Liver (tissue), 9 donors: ENCODE measurements around the gene CCDC80. TPM values are rescaled to one million over a fixed set of nuclear protein-coding genes. Genes with fewer than 3 reads are reported as not detected.

Experiments
- DNase-seq: peaks from one replicate; pipeline ENCODE4 v3.0.0-alpha.2; 2017; ENCODE audit warnings: low spot score
- H3K27ac ChIP-seq, 2 donors: one replicate each; pipeline ENCODE4 v1.7.0; 2013; ENCODE audit warnings: inconsistent platforms in 2 of 2, low read length in 2 of 2, control low read depth in 1 of 2, low read depth in 1 of 2, mild to moderate bottlenecking in 1 of 2
- H3K27me3 ChIP-seq, 4 donors: one replicate each; pipeline versions ENCODE4 v1.6.1 to v1.7.0; 2013; ENCODE audit warnings: low read length in 3 of 4, inconsistent platforms in 1 of 4, mild to moderate bottlenecking in 1 of 4, moderate library complexity in 1 of 4; ENCODE audit not compliant: control insufficient read depth in 4 of 4, insufficient read depth in 4 of 4
- H3K36me3 ChIP-seq, 4 donors: one replicate each; pipeline versions ENCODE4 v1.6.1 to v1.7.0; 2013; ENCODE audit warnings: low read length in 3 of 4, mild to moderate bottlenecking in 3 of 4, low read depth in 1 of 4, moderate library complexity in 1 of 4; ENCODE audit not compliant: control insufficient read depth in 4 of 4, insufficient read depth in 3 of 4
- H3K4me1 ChIP-seq, 4 donors: one replicate each; pipeline versions ENCODE4 v1.6.1 to v1.7.0; 2013; ENCODE audit warnings: low read length in 3 of 4, mild to moderate bottlenecking in 3 of 4, moderate library complexity in 1 of 4; ENCODE audit not compliant: control insufficient read depth in 4 of 4, insufficient read depth in 4 of 4
- H3K4me3 ChIP-seq, 3 donors: one replicate each; pipeline versions ENCODE4 v1.6.1 to v1.7.0; 2013; ENCODE audit warnings: low read length in 3 of 3, control low read depth in 1 of 3, low read depth in 1 of 3, mild to moderate bottlenecking in 1 of 3
- H3K9ac ChIP-seq, 2 donors: one replicate each; pipeline ENCODE4 v1.7.0; 2013; ENCODE audit warnings: low read length in 2 of 2, mild to moderate bottlenecking in 2 of 2, moderate library complexity in 2 of 2, control low read depth in 1 of 2, low read depth in 1 of 2
- H3K9me3 ChIP-seq, 4 donors: one replicate each; pipeline versions ENCODE4 v1.6.1 to v1.7.0; 2013; ENCODE audit warnings: low read length in 3 of 4; ENCODE audit not compliant: control insufficient read depth in 4 of 4
- FOXA1 ChIP-seq: IDR thresholded peaks from 2 replicates; pipeline ENCODE4 v1.6.1; 2016; ENCODE audit warnings: antibody characterized with exemption
- FOXA2 ChIP-seq: IDR thresholded peaks from 2 replicates; pipeline ENCODE4 v1.6.1; 2016; ENCODE audit warnings: antibody characterized with exemption
- GABPA ChIP-seq, 2 donors: IDR thresholded peaks in 1 of 2; conservative IDR thresholded peaks in 1 of 2; 2 replicates each; pipeline ENCODE4 v1.6.1; 2016; ENCODE audit warnings: antibody characterized with exemption in 2 of 2, mild to moderate bottlenecking in 1 of 2, moderate library complexity in 1 of 2
- HNF4A ChIP-seq, 2 donors: conservative IDR thresholded peaks; 2 replicates each; pipeline ENCODE4 v1.6.1; 2016; ENCODE audit warnings: antibody characterized with exemption in 2 of 2, mild to moderate bottlenecking in 2 of 2
- HNF4G ChIP-seq: IDR thresholded peaks from 2 replicates; pipeline ENCODE4 v1.6.1; 2016; ENCODE audit warnings: antibody characterized with exemption
- JUND ChIP-seq, 2 donors: IDR thresholded peaks; 2 replicates each; pipeline ENCODE4 v1.6.1; 2016; ENCODE audit warnings: antibody characterized with exemption in 2 of 2
- NR2F2 ChIP-seq: IDR thresholded peaks from 2 replicates; pipeline ENCODE4 v1.6.1; 2016; ENCODE audit warnings: antibody characterized with exemption
- RAD21 ChIP-seq, 2 donors: IDR thresholded peaks; 2 replicates each; pipeline ENCODE4 v1.6.1; 2016; ENCODE audit warnings: antibody characterized with exemption in 2 of 2, mild to moderate bottlenecking in 2 of 2
- RXRA ChIP-seq, 2 donors: IDR thresholded peaks; 2 replicates each; pipeline ENCODE4 v1.6.1; 2017 to 2018; ENCODE audit warnings: antibody characterized with exemption in 2 of 2, mild to moderate bottlenecking in 1 of 2
- SP1 ChIP-seq: IDR thresholded peaks from 2 replicates; pipeline ENCODE4 v1.6.1; 2018; ENCODE audit warnings: antibody characterized with exemption, mild to moderate bottlenecking
- TAF1 ChIP-seq: conservative IDR thresholded peaks from 2 replicates; pipeline ENCODE4 v1.6.1; 2016; ENCODE audit warnings: antibody characterized with exemption, mild to moderate bottlenecking
- YY1 ChIP-seq: IDR thresholded peaks from 2 replicates; pipeline ENCODE4 v1.6.1; 2016; ENCODE audit warnings: antibody characterized with exemption, mild to moderate bottlenecking
- WGBS: extraction: QIAGEN DNeasy Blood & Tissue Kit; methylation state at CpG from one replicate; pipeline ENCODE4 v1.1.7; 2013; 5-methylcytosine and 5-hydroxymethylcytosine counted together
- polyA plus RNA-seq, 2 donors: library from polyadenylated mRNA; stranded (reverse) in 1 of 2; unstranded in 1 of 2; fragments of 200-250 nt in 1 of 2; fragments of >200 nt in 1 of 2; fragmentation: Nextera tagmentation in 1 of 2; extraction: Ambion mirVana in 1 of 2; gene quantifications; one replicate each; pipeline versions ENCODE4 v1.2.1 to v1.2.3, GENCODE V29; 2013 to 2015
- total RNA-seq, 2 donors: library from RNA; depleted of rRNA; stranded (reverse); fragments of >200 nt; gene quantifications; one replicate each; pipeline ENCODE4 v1.2.3, GENCODE V29; 2014
- TF ChIP-seq, protein P1 (sequence below): IDR thresholded peaks from 2 replicates; pipeline ENCODE4 v1.6.1; 2016; ENCODE audit warnings: antibody characterized with exemption
- TF ChIP-seq, protein P2 (sequence below): IDR thresholded peaks from 2 replicates; pipeline ENCODE4 v1.6.1; 2016; ENCODE audit warnings: antibody characterized with exemption, mild to moderate bottlenecking
- TF ChIP-seq, protein P3 (sequence below): fragments of 150-350 bp; IDR thresholded peaks from 2 replicates; pipeline ENCODE4 v1.5.1; 2017; ENCODE audit warnings: improper control_type of control experiment, low read depth, low read length; ENCODE audit not compliant: missing input control
- TF ChIP-seq, protein P4 (sequence below): IDR thresholded peaks from 2 replicates; pipeline ENCODE4 v1.6.1; 2016; ENCODE audit warnings: antibody characterized with exemption
- donor health status: healthy.
- donor health status: healthy.
- donor health status: healthy.
- donor health status: healthy.
- donor health status: healthy.

CCDC80 gene
- total and polyA plus RNA-seq, 4 donors = 0.17 to 2.1 (median 1.1) TPM

DNA sequence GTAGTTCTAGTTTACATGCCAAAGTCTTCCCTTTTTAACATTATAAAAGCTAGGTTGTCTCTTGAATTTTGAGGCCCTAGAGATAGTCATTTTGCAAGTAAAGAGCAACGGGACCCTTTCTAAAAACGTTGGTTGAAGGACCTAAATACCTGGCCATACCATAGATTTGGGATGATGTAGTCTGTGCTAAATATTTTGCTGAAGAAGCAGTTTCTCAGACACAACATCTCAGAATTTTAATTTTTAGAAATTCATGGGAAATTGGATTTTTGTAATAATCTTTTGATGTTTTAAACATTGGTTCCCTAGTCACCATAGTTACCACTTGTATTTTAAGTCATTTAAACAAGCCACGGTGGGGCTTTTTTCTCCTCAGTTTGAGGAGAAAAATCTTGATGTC lies 57.8 kb downstream of the CCDC80 start:
- H3K27ac ChIP-seq = no peak overlapping the region
- no peak for DNase-seq
- H3K9ac ChIP-seq = no peak overlapping the region
- H3K9me3 ChIP-seq = no peaks in the 10 kb centered on the region
- 82% methylated on average over 3 of the region's 3 CpGs for WGBS
- no peak overlapping the region for H3K4me3 ChIP-seq
- peaks cover 4 to 32% (median 27%) of the 10 kb centered on the region in 4 donors for H3K36me3 ChIP-seq
- no peaks in the 10 kb centered on the region for H3K27me3 ChIP-seq
- no peaks in the 10 kb centered on the region for H3K4me1 ChIP-seq
- TF ChIP-seq RXRA (IDR thresholded peaks at IDR 0.05) (no peak), RAD21 (IDR thresholded peaks at IDR 0.05) (no peak), NR2F2 (no peak), HNF4G (no peak), TAF1 (no peak), FOXA2 (no peak)
- TF ChIP-seq, protein P1, sequence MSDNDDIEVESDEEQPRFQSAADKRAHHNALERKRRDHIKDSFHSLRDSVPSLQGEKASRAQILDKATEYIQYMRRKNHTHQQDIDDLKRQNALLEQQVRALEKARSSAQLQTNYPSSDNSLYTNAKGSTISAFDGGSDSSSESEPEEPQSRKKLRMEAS = no peak

DNA sequence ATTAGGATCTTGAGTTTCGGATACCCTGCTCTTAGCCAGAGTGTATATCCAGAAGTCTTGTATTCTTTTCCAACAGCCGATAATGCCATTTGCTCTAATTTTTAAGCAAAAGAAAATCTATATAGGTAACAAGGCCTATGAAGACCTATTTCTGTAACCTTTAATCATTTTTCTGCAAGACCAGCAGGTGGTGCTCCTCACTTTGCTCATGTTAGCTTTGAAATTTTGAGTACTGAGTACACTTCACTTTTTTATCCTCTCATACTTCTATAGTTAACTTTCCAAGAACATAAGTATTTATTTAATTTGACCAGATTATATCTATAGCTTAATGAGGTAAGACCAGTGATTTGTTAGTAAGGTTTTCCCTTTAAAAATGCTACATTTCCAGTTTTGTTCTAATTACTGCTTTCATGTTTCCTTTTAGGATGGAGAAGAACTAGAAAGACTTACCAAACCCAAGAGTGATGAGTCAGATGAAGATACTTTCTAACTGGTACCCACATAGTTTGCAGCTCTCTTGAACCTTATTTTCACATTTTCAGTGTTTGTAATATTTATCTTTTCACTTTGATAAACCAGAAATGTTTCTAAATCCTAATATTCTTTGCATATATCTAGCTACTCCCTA lies 58.6 kb downstream of the CCDC80 start:
- Histone ChIP-seq H3K9me3 (no peaks in the 10 kb centered on the region), H3K4me1 (no peaks in the 10 kb centered on the region), H3K4me3 (no peak overlapping the region), H3K27ac (no peak overlapping the region), H3K9ac (no peak overlapping the region), H3K27me3 (no peaks in the 10 kb centered on the region), H3K36me3 (peaks cover 4 to 32% (median 29%) of the 10 kb centered on the region in 4 donors)
- WGBS = 89% methylated on average over 2 of the region's 2 CpGs
- no peak for DNase-seq
- TF ChIP-seq HNF4A (conservative IDR thresholded peaks at IDR 0.05) (no peak), FOXA1 (no peak), RAD21 (IDR thresholded peaks at IDR 0.05) (peak; percentile 72 to 77), JUND (IDR thresholded peaks at IDR 0.05) (no peak), SP1 (no peak), RXRA (IDR thresholded peaks at IDR 0.05) (no peak), NR2F2 (no peak)
- TF ChIP-seq, protein P2, sequence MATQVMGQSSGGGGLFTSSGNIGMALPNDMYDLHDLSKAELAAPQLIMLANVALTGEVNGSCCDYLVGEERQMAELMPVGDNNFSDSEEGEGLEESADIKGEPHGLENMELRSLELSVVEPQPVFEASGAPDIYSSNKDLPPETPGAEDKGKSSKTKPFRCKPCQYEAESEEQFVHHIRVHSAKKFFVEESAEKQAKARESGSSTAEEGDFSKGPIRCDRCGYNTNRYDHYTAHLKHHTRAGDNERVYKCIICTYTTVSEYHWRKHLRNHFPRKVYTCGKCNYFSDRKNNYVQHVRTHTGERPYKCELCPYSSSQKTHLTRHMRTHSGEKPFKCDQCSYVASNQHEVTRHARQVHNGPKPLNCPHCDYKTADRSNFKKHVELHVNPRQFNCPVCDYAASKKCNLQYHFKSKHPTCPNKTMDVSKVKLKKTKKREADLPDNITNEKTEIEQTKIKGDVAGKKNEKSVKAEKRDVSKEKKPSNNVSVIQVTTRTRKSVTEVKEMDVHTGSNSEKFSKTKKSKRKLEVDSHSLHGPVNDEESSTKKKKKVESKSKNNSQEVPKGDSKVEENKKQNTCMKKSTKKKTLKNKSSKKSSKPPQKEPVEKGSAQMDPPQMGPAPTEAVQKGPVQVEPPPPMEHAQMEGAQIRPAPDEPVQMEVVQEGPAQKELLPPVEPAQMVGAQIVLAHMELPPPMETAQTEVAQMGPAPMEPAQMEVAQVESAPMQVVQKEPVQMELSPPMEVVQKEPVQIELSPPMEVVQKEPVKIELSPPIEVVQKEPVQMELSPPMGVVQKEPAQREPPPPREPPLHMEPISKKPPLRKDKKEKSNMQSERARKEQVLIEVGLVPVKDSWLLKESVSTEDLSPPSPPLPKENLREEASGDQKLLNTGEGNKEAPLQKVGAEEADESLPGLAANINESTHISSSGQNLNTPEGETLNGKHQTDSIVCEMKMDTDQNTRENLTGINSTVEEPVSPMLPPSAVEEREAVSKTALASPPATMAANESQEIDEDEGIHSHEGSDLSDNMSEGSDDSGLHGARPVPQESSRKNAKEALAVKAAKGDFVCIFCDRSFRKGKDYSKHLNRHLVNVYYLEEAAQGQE = no peak
- TF ChIP-seq, protein P3, sequence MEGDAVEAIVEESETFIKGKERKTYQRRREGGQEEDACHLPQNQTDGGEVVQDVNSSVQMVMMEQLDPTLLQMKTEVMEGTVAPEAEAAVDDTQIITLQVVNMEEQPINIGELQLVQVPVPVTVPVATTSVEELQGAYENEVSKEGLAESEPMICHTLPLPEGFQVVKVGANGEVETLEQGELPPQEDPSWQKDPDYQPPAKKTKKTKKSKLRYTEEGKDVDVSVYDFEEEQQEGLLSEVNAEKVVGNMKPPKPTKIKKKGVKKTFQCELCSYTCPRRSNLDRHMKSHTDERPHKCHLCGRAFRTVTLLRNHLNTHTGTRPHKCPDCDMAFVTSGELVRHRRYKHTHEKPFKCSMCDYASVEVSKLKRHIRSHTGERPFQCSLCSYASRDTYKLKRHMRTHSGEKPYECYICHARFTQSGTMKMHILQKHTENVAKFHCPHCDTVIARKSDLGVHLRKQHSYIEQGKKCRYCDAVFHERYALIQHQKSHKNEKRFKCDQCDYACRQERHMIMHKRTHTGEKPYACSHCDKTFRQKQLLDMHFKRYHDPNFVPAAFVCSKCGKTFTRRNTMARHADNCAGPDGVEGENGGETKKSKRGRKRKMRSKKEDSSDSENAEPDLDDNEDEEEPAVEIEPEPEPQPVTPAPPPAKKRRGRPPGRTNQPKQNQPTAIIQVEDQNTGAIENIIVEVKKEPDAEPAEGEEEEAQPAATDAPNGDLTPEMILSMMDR = peak; percentile 44

DNA sequence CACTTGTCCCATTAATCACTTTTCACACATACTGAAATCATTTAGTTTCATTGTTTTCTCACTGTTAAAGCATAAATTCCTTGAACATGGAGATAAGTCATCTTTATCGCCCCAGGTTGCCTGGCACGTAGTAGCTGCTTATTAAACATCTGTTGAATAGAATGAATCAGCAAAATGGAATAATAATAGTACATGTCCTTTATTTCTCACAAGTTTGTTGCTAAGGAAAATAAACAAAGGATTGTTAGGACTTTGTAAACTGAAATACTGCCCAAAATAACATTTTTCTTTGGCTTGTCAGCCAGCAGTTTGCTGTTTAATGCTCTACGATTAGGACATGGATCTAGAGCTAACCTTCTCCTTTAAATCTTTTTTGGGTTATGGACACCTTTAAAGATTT lies 61.2 kb downstream of the CCDC80 start:
- no peak for DNase-seq
- 92% methylated on average over 3 of the region's 3 CpGs for WGBS
- no peak for TF ChIP-seq YY1
- TF ChIP-seq SP1 = no peak
- TF ChIP-seq GABPA (IDR thresholded peaks at IDR 0.05 in 1 of 2, conservative IDR thresholded peaks at IDR 0.05 in 1 of 2) = no peak
- no peak for TF ChIP-seq HNF4A (conservative IDR thresholded peaks at IDR 0.05)
- TF ChIP-seq, protein P1 = no peak
- no peak for TF ChIP-seq RAD21 (IDR thresholded peaks at IDR 0.05)
- TF ChIP-seq, protein P2 = no peak
- TF ChIP-seq TAF1 = no peak
- no peak for TF ChIP-seq FOXA1
- TF ChIP-seq RXRA (IDR thresholded peaks at IDR 0.05) = no peak
- TF ChIP-seq, protein P4, sequence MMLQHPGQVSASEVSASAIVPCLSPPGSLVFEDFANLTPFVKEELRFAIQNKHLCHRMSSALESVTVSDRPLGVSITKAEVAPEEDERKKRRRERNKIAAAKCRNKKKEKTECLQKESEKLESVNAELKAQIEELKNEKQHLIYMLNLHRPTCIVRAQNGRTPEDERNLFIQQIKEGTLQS = no peak

More for the DNA sequence above, 61.2 kb downstream of the CCDC80 start:
- no peaks in the 10 kb centered on the region for H3K27me3 ChIP-seq
- no peaks in the 10 kb centered on the region for H3K9me3 ChIP-seq
- H3K9ac ChIP-seq = no peak overlapping the region
- no peak overlapping the region for H3K27ac ChIP-seq
- no peaks in the 10 kb centered on the region for H3K4me1 ChIP-seq
- H3K4me3 ChIP-seq = no peak overlapping the region
- peaks cover 3 to 31% (median 23%) of the 10 kb centered on the region in 4 donors for H3K36me3 ChIP-seq
